LNCaP clone FGC (cell line): ENCODE data around the gene ACTL8.

ENCODE experiments used
- DNase-seq: peaks from one replicate; pipeline ENCODE4 v3.0.0-alpha.2; 2011; ENCODE audit warnings: low read depth
- H3K4me3 ChIP-seq: 2 replicates; pipeline ENCODE4 v1.5.1; 2011; ENCODE audit warnings: mild to moderate bottlenecking, low read depth, low read length, control low read depth
- TF ChIP-seq, protein P1 (sequence below): IDR thresholded peaks from 2 replicates; pipeline ENCODE4 v1.5.1; 2012; ENCODE audit warnings: mild to moderate bottlenecking; ENCODE audit not compliant: control insufficient read depth, insufficient read depth; ENCODE audit errors: extremely low read depth

The ACTL8 gene

DNA sequence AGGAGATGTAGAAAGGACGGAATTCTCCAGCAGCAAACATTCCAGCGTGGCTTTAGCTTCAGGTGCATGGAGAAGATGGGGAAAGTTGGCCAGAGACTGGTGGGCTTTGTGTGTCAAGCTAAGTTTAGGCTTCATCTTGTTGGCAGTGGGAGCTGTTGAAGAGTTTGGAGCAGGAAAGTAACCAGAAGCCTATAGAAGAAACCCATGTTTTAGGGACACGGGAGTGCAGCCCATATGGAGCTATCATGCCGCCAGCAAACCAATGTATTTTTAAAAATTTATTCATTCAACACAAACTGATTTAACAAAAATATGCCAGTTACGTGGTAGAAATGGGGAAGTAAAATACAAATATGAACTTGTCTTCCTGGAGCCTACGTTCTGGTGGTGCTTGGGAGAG is 53.7 kb downstream of the ACTL8 start:
- H3K4me3 ChIP-seq: no peak overlapping the region
- TF ChIP-seq, protein P1, sequence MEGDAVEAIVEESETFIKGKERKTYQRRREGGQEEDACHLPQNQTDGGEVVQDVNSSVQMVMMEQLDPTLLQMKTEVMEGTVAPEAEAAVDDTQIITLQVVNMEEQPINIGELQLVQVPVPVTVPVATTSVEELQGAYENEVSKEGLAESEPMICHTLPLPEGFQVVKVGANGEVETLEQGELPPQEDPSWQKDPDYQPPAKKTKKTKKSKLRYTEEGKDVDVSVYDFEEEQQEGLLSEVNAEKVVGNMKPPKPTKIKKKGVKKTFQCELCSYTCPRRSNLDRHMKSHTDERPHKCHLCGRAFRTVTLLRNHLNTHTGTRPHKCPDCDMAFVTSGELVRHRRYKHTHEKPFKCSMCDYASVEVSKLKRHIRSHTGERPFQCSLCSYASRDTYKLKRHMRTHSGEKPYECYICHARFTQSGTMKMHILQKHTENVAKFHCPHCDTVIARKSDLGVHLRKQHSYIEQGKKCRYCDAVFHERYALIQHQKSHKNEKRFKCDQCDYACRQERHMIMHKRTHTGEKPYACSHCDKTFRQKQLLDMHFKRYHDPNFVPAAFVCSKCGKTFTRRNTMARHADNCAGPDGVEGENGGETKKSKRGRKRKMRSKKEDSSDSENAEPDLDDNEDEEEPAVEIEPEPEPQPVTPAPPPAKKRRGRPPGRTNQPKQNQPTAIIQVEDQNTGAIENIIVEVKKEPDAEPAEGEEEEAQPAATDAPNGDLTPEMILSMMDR: no peak
- DNase-seq: no peak

DNA sequence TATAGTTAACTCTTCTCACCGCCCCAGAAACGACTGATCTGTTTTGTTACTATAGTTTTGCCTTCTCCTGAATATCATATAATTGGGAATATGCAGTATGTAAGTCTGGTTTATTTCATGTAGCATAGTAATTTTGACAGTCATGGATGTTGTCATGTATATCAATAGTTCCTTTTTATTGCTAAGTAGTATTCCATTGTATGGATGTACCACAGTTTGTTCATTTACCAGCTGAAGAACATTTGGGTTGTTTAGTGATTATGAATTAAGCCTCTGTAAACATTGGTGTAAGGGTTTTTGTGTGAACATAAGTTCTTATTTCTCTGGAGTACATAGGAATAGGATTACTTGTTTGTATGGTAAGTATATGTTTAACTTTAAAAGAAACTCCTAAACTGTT is 55.5 kb downstream of the ACTL8 start:
- TF ChIP-seq, protein P1: no peak
- no peak for DNase-seq
- H3K4me3 ChIP-seq: no peak overlapping the region

DNA sequence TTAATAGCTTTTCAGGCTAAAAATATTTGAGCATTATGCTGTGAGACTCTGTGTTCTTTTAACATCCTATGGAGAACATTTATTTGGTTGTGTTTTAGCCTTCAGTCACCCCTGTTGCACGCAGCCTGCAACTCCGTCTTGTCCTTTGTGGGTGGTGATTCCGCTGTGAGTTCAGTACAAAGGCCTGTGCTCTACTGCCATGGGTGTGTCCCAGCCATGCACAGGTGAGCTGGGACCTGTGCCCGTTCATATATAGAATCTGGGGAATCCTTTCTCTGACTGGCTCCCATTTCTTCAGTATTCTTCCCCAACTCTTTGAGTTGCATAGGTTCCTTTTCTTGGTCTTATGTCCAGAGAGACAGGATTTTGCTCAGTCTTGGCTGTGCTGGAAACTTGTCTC is 61.4 kb downstream of the ACTL8 start:
- no peak for DNase-seq
- no peak overlapping the region for H3K4me3 ChIP-seq
- TF ChIP-seq, protein P1: no peak

DNA sequence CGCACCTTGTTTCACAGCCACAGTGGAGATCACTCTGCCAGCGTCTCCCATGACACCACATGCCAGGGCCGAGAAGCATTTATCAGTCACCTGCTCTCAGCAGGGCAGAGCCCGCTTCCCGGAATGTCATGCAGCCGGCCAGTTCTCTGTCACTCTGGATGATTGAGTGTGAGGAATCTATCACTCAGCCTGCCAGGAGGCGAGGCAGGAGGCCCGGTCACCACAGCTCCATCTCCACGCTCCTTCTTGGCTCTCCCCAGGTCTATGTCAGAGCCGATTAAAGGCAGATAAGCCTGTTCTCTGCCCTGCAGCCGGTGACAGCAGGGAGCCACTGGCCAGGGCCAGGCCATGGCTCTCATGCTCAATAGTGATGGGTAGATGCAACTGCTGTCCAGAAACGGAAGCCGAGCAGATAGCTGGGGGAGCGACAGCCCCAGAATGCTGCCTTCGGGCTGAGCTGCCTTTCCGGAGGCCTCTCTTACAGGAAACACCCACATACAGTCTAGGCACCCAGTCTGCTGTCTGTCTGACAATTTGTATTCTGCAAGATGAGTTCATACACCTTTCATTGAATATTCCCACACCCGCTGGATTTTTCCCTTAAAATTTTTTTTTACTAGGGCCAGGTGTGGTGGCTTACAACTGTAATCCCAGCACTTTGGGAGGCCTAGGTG is 64.1 kb downstream of the ACTL8 start:
- DNase-seq: no peak
- TF ChIP-seq, protein P1: no peak
- no peak overlapping the region for H3K4me3 ChIP-seq

DNA sequence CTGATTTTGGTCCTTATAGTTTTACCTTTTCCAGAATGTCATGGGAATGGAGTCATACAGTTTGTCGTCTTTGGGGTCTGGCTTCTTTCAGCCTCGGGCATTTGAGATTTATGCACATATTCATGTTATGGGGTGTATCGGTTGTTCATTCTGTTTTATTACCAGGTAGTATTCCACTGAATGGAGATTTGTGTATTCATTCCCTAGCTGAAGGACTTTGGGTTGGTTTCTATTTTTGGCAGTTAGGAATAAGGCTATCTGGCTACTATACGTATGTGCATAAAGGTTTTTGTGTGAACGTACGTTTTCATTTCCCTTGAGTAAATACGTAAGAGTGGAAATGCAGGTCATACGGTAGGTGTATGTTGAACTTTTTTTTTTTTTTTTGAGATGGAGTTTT is 65.1 kb downstream of the ACTL8 start:
- TF ChIP-seq, protein P1: no peak
- DNase-seq: no peak
- H3K4me3 ChIP-seq: no peak overlapping the region

DNA sequence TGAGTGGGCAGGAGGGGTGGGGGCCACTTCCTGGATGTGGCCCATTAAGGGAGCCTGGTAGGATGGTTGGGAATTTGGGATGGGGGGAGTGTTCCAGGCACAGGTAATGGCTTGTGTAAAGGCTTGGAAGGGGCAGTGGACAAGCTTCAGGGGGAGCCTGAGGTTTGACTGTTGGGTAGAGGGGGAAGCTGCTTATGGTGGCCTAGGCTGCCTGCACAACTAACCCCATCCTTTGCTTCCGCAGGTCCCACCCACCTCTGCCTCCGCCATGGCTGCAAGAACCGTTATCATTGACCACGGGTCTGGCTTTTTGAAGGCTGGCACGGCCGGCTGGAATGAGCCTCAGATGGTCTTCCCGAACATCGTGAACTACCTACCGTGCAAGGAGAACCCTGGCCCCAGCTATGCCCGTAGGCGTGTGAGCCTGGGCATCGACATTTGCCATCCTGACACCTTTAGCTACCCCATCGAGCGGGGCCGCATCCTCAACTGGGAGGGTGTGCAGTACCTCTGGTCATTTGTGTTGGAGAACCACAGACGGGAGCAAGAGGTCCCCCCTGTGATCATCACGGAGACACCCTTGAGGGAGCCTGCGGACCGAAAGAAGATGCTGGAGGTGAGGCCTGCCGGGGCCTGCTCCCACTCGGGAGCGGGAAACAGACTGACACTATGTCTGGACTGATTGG is 67.8 kb downstream of the ACTL8 start:
- TF ChIP-seq, protein P1: no peak
- no peak for DNase-seq
- no peak overlapping the region for H3K4me3 ChIP-seq
